Stimulated activated CD4-positive, alpha-beta T cell treated with anti-CD3 and anti-CD28 coated beads, Interleukin-1b, Interleukin-23, amount 100 ng/mL, for 24 hours (primary cell): ENCODE results near the gene FBXW4.

Experiments used
- DNase-seq, 4 experiments: peaks; one replicate each; pipeline ENCODE4 v3.0.0-alpha.2; 2020; ENCODE audit warnings: low read depth in 4 of 4, low spot score in 1 of 4

FBXW4 gene

GRCh38 chr10:101704331-101704730, 9.4 kb upstream of the FBXW4 start:
- no peak for DNase-seq

GRCh38 chr10:101696632-101697031, 1.7 kb upstream of the FBXW4 start:
- no peak for DNase-seq

- peak in 1 of 4 experiments; percentile 4 for DNase-seq
Observed at GRCh38 chr10:101695404-101695890, 477 bp upstream of the FBXW4 start.

GRCh38 chr10:101693978-101694673, 844 bp downstream of the FBXW4 start:
- peak; percentile 32 to 60 (median 45) for DNase-seq

GRCh38 chr10:101693651-101693977, 1.4 kb downstream of the FBXW4 start:
- peak in 1 of 4 experiments; percentile 4 for DNase-seq

- DNase-seq = no peak
Observed at GRCh38 chr10:101691081-101691480, 3.9 kb downstream of the FBXW4 start.

- DNase-seq = no peak
Observed at GRCh38 chr10:101690461-101690860, 4.5 kb downstream of the FBXW4 start.

GRCh38 chr10:101687071-101687658, 7.8 kb downstream of the FBXW4 start:
- no peak for DNase-seq

GRCh38 chr10:101686133-101686925, 8.6 kb downstream of the FBXW4 start:
- no peak for DNase-seq

GRCh38 chr10:101684782-101685181, 10.2 kb downstream of the FBXW4 start:
- DNase-seq = no peak

GRCh38 chr10:101683276-101683675, 11.7 kb downstream of the FBXW4 start:
- no peak for DNase-seq

- DNase-seq = no peak
Observed at GRCh38 chr10:101682172-101682825, 12.7 kb downstream of the FBXW4 start.

- no peak for DNase-seq
Observed at GRCh38 chr10:101676565-101676964, 18.4 kb downstream of the FBXW4 start.

- DNase-seq = no peak
Observed at GRCh38 chr10:101675115-101675514, 19.9 kb downstream of the FBXW4 start.

GRCh38 chr10:101672536-101672935, 22.4 kb downstream of the FBXW4 start:
- no peak for DNase-seq

- no peak for DNase-seq
Observed at GRCh38 chr10:101671453-101671852, 23.5 kb downstream of the FBXW4 start.

GRCh38 chr10:101670635-101671034, 24.3 kb downstream of the FBXW4 start:
- no peak for DNase-seq

- no peak for DNase-seq
Observed at GRCh38 chr10:101669181-101669580, 25.8 kb downstream of the FBXW4 start.

- no peak for DNase-seq
Observed at GRCh38 chr10:101668566-101668965, 26.4 kb downstream of the FBXW4 start.

GRCh38 chr10:101666083-101666482, 28.9 kb downstream of the FBXW4 start:
- no peak for DNase-seq

GRCh38 chr10:101663097-101663496, 31.9 kb downstream of the FBXW4 start:
- no peak for DNase-seq

GRCh38 chr10:101660256-101660655, 34.7 kb downstream of the FBXW4 start:
- no peak for DNase-seq
